HG02623 (cell line): ENCODE data around the gene VASH2.
"Not testable (repeated sequence)": the region's sequence is repeated elsewhere in the genome, so short reads cannot be mapped to it uniquely, and the experiment has no call there.

Experiments used
- ATAC-seq: cut with Tn5 transposase; IDR thresholded peaks from one replicate; pipeline ENCODE4 v1.9.1; 2021; ENCODE audit warnings: moderate library complexity; ENCODE audit not compliant: unreplicated experiment

The VASH2 gene

DNA sequence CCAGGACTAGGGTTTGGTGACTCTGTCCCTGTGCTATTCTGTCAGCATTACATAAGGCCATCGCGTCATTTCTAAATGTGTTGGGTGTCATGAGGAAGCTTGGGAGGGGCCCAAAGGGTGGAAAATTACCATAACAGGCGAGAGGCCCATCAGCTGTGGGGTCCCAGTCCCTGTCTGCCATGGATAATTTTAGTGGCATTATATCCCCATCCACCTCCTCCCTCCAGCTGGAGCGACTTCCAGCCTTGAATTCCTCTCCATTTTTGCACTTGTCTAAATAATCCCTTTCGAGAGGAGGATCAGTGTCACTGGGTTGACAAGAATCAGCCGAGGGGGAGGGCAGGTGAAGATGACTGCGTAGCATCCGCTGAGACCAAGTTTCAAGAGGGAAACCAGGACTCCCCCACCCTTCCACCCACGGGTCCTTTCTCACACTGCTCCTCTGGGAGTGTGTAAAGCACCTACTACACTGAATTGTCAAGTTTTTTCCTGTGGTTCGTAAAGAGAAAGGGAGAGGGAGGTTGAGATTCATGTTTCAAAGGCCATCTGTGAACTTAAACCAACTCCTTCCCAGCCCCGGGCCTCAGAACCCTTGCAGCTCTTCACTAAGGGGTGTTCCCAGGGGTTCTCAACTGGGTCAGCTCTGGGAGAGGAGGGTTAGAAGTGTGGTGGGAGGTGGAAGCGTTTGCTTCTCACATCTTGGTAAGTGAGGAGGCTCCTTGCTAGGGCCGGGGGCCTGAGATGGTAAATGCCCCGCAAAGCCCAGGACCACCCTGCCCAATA is 29.2 kb downstream of the VASH2 start:
- peak; percentile 60 for ATAC-seq

DNA sequence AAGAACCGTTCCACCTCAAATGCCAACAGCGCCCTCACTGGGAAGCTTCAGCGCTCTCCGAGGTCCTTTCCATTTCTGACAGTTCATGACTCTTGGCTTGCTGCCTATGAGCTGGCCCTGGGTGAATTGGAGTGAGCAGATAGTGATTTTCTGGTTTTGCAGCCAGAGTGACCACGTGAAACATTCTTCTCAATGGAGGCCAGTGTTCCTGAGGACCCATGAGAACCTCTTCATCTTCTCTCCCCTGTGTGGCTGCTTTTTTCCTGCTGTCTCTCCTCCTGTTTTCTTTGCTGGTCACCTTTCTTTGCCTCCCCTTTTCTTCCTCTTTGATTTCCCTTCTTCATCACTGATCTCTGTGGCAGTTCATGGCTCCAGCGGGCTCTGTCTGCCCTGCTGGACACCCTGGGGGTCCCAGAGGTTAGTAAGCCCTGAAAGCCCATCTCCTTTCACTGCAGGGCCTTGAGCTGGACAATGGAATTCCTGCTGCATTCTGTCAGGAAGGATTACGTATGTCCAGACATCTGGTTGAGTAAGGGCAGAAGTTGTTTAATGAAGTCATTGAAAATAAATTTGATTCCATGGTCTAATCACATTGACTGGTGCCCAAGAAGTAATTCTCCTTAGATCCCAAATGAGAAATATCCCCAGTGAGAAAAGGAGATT is 29.9 kb downstream of the VASH2 start:
- no peak for ATAC-seq

DNA sequence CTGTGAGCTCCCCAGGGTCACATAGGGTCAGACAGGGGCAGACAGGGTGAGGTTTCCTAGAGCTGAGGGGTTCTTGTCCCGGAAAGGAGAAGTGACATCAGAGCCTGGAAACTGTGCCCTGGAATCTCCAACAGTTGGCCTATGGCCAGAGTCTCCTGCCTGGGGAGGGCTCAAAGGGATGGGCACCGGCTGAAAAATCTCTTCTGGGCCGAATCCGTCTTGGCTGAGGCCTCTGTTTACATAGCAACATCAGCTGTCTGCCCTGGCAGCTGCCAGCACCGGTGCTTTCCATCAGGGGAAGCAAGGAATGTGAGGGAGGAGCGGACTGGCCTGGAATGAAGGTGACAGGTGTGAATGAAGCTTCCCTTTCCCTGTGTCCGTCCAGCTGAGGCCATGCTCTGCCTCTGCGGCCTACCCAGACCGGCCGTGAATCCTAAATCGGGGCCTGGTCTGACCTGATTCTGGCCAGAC is 30.7 kb downstream of the VASH2 start:
- no peak for ATAC-seq

DNA sequence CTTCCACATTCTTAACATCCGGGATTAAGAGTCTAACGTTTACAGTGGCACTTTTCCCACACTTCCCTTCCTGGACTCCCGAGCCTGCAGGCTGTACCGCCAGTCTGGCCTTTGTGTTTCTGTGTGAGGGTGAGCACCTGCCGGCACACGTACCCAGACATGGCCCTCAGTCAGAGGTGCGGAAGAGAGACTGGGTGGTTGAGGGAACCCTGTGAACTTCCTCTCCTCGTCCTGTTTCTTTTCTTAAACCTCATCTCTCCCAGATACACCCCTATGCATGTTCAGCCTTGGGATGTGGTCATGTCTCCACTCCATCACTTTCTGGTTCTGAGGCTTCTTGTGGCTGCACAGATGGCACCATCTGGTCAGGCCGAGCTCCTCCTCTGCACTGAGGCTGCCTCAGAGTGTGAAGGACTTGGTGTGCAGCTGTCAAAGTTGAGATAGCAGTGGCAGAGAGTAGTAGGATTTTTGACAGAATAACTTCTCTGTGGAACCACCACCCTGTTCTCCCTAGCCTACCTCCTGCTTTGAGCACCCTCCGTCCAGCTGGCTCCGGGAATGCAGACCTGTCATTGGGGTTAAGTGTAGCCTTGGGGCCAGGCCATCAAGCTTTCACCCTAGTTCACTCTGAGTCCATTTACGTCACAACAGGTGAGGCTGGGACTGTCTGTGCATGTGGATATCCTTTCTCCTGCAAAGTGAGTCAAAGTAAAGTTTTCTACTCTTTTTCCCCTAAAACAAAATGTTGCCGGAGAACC is 31.4 kb downstream of the VASH2 start:
- peak; percentile 56 for ATAC-seq

DNA sequence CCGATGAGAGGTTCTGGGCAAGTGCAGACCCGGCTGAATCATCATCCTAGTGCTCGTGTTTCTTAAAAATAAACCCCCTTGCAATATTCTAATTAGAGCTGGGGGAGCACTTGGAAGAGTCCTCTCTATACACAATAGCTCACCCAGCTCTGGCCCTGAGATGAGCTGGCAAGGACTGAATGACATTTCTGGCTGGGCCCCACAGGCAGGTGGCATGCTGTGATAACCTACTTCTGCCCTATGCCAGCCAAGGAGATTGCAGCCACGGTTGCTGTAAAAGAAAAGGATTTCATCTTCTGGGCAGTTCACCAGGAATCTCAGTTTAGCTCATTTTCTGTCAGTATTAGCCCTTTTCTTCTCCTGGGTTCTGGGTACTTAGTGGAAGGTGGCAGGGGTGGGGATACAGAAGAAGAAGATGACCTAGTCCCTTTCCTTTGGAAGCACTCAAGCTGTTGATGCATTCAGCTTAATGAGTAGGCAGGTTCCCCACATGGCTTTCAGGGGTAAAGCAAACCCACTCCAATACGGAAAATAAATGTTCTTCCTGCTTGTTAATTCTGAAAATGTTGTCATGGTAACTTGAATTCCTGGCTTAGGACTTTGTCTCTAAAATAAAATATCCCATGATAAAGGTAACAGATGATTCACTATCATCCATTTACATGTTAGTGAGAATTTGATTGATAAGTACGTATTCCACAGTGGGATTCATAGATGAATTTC is 32.2 kb downstream of the VASH2 start:
- no peak for ATAC-seq

DNA sequence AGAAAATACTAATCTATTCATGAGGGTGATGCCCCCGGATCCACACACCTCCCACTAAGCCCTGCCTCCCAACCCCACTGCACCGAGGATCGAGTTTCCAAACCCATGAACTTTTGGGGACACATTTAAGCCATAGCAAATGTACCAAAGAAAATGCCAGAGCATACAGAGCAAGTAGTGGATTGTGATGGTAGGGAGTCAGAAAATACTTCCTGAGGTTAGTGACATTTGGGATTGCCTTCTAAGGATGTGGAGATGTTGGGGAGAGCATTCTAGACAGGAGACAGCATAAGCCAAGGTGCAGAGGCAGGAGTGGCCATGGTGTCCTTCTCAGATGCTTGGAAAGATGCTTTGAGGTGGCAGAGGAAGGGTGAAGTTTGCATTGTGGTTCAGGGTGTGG is 33.1 kb downstream of the VASH2 start:
- ATAC-seq = no peak

DNA sequence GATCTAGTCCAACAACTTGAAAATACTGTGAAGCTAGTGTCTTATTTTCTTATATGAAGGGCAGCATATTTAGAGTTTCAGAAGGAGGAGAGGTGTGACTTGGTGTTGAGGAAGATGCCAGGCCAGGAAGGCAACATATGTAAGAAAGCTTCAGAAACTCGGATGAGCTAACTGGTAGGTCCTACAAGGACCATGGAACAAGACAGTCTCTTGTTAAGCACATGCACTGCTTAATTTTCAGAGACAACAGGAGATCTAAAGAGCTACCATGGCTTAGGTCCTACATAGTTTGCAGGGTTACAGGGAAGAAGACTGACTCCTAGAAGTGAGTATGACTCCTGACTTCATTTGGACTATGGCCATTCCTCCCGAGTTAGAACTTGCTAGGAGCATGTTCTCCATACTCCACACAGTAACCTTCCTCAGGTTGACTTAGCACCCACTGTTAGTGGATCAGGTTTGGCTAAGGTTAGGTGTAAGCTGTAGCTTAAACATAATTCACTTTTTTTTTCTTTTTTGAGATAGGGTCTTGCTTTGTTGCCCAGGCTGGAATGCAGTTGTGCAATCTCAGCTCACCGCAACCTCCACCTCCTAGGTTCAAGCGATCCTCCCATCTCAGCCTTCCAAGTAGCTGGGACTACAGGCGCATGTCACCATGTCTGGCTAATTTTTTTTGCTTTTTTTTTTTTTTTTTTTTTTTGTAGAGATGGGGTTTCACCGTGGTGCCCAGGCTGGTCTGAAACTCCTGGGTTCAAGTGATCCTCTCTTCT is 34.4 kb downstream of the VASH2 start:
- no peak for ATAC-seq

DNA sequence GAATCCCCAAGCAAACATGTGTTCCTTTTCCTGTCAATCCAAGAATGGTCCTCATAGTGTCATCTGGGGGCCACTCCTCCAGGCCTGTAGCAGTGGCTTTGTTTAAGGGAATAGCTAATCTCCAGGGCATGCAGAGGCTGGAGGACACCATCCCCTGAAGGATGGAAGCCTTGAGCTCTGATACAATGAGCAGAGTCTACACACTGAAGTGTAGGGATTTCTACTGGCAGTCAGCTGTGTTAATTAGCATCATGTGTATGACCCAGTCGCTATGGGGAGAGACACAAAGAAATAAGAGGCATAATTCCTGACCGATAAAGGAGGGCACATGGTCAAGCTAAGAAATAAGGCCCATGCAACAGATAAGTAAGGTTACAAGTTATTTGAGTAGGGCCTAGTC is 36.2 kb downstream of the VASH2 start:
- ATAC-seq = no peak

DNA sequence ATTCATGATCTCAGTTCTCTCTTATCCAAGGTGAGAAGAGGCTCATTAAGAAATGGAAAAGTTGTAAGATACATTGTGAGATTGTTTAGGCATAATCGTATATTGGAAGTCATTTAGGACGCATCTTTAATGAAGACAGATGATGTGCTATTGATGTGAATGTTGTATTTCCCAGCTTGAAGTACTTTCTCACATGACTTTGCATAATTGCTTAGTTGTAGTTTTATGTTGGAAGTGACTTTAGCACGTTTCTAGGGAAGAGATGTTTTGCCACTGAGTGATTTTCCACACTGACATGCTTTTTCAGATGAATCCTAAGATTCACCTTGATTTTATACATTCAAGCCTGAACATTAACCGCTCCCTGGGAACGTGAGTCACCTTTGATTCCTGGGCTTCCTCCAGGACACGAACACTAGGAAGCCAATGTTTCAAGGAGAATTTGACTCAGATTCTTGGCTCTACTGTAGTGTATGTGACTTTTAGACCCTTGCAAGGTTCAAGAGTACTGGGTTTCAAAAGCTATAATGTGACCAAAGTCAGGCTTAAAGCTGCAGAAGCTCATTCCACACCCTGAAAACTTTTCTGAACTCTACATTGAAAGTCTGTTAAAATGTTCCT is 37.5 kb downstream of the VASH2 start:
- no peak for ATAC-seq

DNA sequence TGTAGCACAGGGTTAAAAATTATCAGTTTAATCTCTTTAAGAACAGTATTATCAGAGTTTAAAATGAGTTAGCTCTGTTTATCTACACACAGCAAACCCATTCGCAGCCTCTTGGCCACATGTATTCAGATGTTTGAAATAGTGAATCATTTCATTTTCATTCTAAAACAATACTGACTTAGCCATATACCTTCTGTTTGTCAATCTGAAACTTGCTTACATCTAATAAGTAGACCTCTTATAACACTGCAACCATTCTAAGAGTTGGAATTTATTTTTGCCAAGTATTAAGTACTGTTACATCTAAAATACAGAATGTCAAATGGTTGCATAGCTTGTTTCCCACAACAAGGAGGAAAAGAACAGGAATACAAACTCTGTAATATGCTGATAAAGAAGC is 39.9 kb downstream of the VASH2 start:
- no peak for ATAC-seq

DNA sequence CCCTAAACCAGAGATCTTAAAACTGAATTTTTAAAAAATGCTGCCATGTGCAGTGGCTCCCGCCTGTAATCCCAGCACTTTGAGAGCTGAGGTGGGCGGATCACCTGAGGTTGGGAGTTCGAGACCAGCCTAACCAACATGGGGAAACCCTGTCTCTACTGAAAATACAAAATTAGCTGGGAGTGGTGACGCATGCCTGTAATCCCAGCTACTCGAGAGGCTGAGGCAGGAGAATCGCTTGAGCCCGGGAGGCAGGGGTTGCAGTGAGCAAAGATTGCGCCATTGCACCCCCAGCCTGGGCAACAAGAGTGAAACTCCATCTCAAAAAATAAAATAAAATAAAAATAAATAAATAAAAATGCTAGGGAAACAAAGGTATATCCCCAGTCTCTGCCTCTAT is 43.6 kb downstream of the VASH2 start:
- ATAC-seq = not testable (repeated sequence)

DNA sequence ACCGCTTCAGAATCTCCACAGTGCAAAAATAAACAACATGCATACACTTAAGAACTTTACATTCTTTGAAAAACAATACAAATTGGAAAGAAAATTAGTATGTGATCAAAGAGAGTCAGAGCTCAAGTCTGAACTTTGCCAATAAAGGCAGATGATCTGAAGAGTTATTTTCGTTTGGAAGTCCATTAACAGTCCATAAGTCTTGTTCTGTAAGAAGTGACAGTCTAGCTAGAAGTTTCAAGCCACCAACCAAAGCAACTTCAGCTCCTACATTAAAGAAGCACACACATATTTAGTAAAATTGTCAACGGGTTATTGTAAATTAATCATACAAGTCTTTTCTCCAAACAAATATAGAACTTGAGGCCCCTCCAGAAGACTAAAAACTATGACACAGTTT is 44.6 kb downstream of the VASH2 start:
- ATAC-seq = no peak

DNA sequence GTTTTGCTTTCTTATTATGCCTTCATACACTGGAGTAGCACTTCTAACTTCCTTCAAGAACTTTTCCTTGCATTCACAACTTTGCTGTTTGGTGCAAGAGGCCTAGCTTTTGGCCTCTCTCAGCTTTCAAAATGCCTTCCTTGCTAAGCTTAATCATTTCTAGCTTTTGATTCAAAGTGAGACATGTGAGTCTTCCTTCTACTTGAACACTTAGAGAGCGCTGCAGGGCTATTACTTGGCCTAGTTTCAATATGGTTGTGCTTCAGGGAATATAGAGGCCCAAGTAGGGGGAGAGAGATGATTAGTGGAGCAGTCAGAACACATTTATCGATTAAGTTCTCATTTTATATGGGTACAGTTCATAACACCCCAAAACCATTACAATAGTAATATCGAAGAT is 52.9 kb downstream of the VASH2 start:
- ATAC-seq = no peak

DNA sequence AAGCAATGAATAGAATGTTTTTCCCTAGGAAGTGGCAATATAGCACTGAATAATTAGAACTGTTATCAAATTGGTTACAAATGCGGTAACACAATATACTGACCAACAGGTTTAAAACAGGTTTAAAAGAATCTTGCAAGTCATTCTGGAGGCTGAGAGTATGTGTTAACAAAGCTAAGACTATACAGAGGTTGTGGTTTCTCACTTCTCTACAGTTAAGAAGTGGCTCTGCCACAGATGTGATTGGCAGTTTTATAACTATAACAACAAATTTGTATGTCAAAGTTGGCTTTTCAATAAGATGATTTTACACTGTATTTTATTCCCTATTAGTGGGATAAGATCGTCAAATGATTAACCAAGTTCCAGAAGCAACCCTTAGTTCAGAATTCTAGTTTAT is 58.2 kb downstream of the VASH2 start:
- peak; percentile 78 for ATAC-seq

DNA sequence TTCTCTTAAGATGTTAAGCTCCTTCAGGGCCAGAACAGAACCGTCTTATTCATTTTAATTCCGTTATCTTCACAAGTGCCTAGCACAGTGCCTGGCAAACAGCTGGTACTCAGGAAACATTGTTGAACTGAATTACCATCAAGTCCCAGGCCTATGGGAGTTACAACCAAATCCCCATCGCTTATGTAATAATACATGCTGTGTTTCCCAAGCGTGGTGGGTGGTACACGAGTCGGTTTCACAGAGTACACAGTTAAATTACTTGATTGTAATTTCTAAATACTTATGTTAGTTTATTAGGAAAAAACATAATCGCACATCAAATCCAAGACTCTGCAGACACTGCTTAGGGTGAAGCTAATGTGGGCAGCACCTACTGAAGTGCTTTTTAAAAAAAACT is 64.3 kb downstream of the VASH2 start:
- no peak for ATAC-seq

DNA sequence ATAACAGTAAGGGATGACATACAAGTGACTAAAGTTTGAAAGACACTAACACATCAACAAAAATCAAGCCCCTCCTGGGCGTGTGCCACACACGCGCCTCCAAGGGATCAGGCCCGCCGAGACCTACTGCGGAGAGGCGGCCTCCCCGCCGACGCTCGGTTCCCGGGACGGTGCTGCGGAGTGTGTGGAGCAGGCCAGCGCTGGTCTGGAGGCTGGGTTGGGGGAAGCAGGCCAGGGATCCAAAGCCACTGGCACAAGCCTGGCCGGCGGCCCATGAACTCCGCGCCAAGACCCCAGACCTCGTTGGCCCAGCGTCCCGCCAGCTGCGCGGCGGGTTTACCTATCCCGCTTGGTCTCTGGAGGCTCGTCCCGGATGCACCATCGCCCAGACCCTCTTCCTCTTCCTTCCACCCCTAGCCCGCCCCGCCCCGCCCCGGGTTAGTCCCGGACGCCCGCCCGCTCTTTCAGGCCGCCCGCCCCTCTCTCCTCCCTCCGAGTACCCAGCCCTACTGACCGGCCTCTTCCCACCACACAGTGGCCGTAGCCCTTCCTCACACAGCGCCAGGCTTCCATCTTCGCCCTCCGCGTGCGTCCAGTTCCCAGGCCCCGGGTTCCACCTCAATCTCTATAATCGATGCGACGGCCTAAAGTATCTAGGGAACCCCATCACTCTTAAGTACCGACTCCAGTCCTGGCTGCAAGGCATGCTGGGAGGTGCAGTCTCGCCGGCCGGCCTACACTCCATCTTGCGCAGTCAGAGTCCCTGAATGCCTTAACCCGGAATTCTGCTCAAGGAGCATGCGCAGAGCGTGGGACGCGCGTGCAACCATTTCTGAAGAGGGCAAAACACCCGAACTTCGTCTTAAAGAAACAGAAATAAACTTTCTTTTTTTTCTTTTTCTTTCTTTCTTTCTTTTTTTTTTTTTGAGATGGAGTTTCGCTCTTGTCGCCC is 65.0 kb downstream of the VASH2 start, which contains the start of gene ANGEL2:
Gene ANGEL2 (minus strand): TSS at position 769 of the 952 bp plus-strand sequence. CDS start 196 bp downstream, at position 573.
- peak; percentile 92 for ATAC-seq

DNA sequence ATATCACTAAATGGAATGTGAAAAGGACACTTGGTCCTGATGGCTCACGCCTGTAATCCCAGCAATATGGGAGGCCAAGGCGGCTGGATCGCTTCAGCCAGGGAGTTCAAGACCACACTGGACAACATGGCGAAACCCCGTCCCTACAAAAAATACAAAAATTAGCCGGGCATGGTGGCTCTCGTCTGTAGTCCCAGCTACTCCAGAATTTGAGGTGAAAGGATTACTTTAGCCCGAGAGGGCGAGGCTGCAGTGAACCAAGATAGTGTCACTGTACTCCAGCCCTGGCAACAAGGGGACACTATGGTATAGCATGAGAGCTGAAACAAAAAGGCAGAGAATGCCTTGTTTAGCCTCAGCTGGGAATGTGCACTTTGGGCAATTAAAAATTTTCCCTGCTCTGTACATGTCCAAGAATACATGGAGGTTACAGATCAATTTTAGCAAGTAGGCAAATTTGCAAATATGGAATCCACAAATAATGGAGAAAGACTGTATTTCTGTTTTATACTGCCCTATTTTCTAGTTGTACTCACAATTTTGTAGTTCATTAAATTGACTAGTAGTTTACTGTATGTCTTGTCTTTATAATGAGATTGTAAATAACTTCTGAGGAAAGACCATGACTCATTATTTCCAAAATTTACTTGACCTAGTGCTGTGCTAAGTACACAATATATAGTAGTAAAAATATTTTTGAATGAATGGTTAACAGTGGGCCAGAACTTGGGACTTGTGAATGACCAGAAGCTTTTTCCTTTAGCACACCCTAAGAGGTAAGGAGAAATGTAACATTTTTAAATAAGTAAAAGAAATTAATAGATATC is 67.3 kb downstream of the VASH2 start:
- ATAC-seq = no peak

DNA sequence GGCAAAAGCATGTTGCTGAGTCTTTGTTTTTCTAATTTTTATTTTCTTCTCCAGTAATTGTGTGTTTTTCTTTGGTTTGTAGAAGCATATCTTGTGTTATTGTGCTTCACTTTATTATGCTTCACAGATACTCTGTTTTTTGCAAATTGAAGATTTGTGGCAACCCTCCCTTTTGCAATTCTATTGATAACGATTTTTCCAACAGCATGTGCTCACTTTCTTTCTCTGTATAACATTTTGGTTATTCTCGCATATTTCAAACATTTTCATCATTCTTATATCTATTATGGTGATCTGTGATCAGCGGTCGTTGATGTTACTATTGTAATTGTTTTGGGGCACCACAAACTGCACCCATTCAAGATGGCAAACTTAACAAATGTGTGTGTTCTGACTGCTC is 69.1 kb downstream of the VASH2 start:
- no peak for ATAC-seq
